Psoas muscle (tissue), 8 donors: ENCODE measurements around the gene UBE2Q1. TPM values are rescaled to one million over a fixed set of nuclear protein-coding genes. Genes with fewer than 3 reads are reported as not detected.

Experiments used
- ATAC-seq, 4 donors: fragments of 200-7000 bp; cut with Tn5 transposase; one replicate each; pipeline ENCODE4 v1.9.1; 2020; ENCODE audit warnings: moderate library complexity in 3 of 4, mild to moderate bottlenecking in 2 of 4
- DNase-seq, 2 donors: peaks; one replicate each; pipeline ENCODE4 v3.0.0-alpha.2; 2020
- H3K27ac ChIP-seq: fragments of 200-600 bp; one replicate; pipeline ENCODE4 v1.8.0; 2022
- H3K27me3 ChIP-seq, 3 donors: fragments of 200-600 bp in 1 of 3; one replicate each; pipeline versions ENCODE4 v1.6.1 to v1.8.0; 2013 to 2022; ENCODE audit warnings: low read length in 2 of 3, mild to moderate bottlenecking in 2 of 3, moderate library complexity in 1 of 3; ENCODE audit not compliant: insufficient read depth in 3 of 3
- H3K36me3 ChIP-seq, 2 donors: fragments of 200-600 bp in 1 of 2; one replicate each; pipeline versions ENCODE4 v1.6.1 to v1.8.0; 2013 to 2022; ENCODE audit warnings: low read depth in 1 of 2, mild to moderate bottlenecking in 1 of 2, moderate library complexity in 1 of 2; ENCODE audit not compliant: insufficient read depth in 1 of 2
- H3K4me1 ChIP-seq: fragments of 200-600 bp; one replicate; pipeline ENCODE4 v1.8.0; 2022
- H3K4me3 ChIP-seq: fragments of 200-600 bp; one replicate; pipeline ENCODE4 v1.8.0; 2022; ENCODE audit warnings: mild to moderate bottlenecking
- H3K9me3 ChIP-seq: fragments of 200-600 bp; one replicate; pipeline ENCODE4 v1.8.0; 2022
- WGBS, 3 donors: extraction: QIAGEN DNeasy Blood & Tissue Kit; methylation state at CpG; one replicate each; pipeline versions ENCODE4 v1.1.6 to v1.1.7; 2013; 5-methylcytosine and 5-hydroxymethylcytosine counted together
- intact Hi-C, 2 donors: fragments of 100-400 bp; cut with DNase I; formaldehyde crosslinking; loops; one replicate each; pipeline versions ENCODE4 v1.11.0 to v1.14.2; 2022
- polyA plus RNA-seq, 3 donors: library from polyadenylated mRNA; stranded (reverse); fragments of 200-250 nt; gene quantifications; one replicate each; pipeline ENCODE4 v1.2.3, GENCODE V29; 2013
- total RNA-seq, 4 donors: library from RNA; stranded (reverse); fragmentation: NEBNext Ultra II Directional in 2 of 4; extraction: Animal tissue kit (Norgen Biotek cat#: 25700) in 2 of 4; gene quantifications; one replicate each; pipeline versions ENCODE4 v1.2.1 to v1.2.4, GENCODE V29; 2021 to 2023
- TF ChIP-seq, protein P1 (sequence below): fragments of 200-600 bp; IDR thresholded peaks from one replicate; pipeline ENCODE4 v1.8.0; 2022; ENCODE audit warnings: antibody characterized with exemption
- donor health status: healthy with polysubstance abuse.
- donor health status: DM: no; HTN: no; CAD: no; lungs with moderate emphysema.
- donor health status: Bipolar disorder and iron deficiency.
- donor health status: healthy.
- donor health status: DM: yes; HTN: yes; CAD: no.
- donor health status: DM: no; HTN: no; CAD: no.
- donor health status: DM: no; HTN: no; CAD: no.
- donor health status: DM: yes; HTN: yes; CAD: no.

Gene UBE2Q1
- total and polyA plus RNA-seq, 7 donors: 34.0 to 65.5 (median 50.8) TPM

DNA sequence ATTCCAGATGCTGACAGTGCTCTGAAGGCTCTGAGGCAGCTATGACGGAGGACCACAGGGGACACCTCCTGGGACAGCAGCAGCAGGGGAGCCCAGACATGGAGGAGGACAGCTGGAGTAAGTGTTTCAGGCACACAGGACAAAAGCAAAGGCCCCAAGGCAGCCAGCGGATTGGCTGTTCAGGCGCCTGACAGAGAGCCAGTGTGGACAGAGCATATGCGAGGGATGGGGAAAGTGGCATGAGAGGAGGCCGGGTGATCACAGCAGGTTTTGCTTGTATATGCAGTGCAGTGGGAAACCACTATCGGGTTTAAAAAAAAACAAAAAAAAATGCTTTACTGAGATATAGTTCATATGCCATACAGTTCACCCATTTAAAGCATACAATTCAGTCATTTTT is 28.2 kb upstream of the UBE2Q1 start:
- WGBS, 3 donors: 90 to 93% (median 93%) methylated on average over 6 of the region's 6 CpGs
- Histone ChIP-seq H3K27ac (no peak overlapping the region), H3K4me3 (no peak overlapping the region), H3K4me1 (no peaks in the 10 kb centered on the region), H3K36me3 (peaks cover 16 to 100% of the 10 kb centered on the region in 2 donors), H3K9me3 (no peaks in the 10 kb centered on the region), H3K27me3 (no peaks in the 10 kb centered on the region)
- ATAC-seq (no peak), DNase-seq (no peak)
- intact Hi-C loops: loop anchor here in 1 of 2 donors (5.0 kb wide), 1 partner anchor 306 kb away; no protein-coding TSS in a partner anchor
- TF ChIP-seq, protein P1, sequence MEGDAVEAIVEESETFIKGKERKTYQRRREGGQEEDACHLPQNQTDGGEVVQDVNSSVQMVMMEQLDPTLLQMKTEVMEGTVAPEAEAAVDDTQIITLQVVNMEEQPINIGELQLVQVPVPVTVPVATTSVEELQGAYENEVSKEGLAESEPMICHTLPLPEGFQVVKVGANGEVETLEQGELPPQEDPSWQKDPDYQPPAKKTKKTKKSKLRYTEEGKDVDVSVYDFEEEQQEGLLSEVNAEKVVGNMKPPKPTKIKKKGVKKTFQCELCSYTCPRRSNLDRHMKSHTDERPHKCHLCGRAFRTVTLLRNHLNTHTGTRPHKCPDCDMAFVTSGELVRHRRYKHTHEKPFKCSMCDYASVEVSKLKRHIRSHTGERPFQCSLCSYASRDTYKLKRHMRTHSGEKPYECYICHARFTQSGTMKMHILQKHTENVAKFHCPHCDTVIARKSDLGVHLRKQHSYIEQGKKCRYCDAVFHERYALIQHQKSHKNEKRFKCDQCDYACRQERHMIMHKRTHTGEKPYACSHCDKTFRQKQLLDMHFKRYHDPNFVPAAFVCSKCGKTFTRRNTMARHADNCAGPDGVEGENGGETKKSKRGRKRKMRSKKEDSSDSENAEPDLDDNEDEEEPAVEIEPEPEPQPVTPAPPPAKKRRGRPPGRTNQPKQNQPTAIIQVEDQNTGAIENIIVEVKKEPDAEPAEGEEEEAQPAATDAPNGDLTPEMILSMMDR: no peak

DNA sequence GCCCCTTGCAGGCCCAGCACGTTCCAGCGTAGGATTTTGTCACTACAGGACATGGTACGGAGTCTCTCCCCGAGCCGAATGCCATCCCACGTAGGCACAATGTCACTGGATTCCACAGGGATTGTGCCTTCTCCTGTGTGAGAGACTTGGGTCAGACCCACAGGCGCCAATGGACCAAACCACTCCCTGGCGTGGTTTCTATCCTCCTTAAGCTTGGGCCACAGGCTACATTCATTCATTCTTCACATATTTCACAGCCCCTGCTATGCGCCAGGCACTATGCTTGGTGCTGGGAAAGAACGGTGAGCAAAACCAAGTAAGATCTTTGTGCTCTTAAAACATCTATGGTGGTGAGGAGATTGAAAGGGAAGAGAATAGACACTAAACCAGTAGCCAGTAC is 27.8 kb upstream of the UBE2Q1 start:
- H3K36me3 ChIP-seq: peaks cover 16 to 100% of the 10 kb centered on the region in 2 donors

DNA sequence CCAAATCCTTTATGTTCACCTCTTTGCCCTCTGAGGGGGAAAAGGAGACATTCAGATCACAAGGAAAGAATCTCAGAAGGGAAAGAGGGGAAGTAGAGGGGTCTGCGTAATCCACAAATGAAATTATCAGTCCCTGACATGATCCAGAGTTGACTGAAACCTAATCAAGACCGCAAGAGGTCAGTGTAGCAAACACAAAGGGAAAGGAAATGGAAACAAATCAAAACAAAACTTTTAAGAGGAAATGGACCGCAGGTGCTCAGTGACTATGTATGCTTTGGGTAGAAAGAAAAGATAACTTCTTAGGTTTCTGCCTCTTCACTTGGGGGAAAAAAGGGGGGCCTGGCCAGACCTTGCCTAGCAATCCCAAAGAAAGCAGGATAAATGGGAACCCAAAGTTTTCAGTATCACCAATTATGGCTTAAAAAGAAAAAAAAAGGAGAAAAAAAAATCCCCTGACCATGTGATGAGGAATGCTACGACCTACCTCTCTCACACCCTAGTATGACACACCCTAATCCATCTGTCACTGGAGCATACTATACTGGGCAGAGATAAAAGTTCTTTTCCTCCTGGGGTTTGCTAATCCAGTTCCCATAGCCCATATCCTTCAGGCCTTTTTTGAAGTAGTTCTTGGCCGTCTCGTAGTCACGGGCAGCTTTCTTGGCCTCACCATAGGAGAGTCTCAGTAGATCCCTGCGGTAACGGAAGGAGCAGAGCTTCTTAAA is 26.0 kb upstream of the UBE2Q1 start:
- ATAC-seq: no peak
- H3K9me3 ChIP-seq: no peaks in the 10 kb centered on the region
- H3K36me3 ChIP-seq: peaks cover 16 to 100% of the 10 kb centered on the region in 2 donors
- no peak for DNase-seq
- TF ChIP-seq, protein P1: no peak
- 77 to 80% (median 80%) methylated on average over 9 of the region's 9 CpGs for WGBS, 3 donors
- intact Hi-C loops: loop anchor here in 1 of 2 donors (5.0 kb wide), 1 partner anchor 303 kb away; no protein-coding TSS in a partner anchor
- H3K27ac ChIP-seq: no peak overlapping the region
- H3K27me3 ChIP-seq: no peaks in the 10 kb centered on the region
- H3K4me1 ChIP-seq: no peaks in the 10 kb centered on the region
- H3K4me3 ChIP-seq: no peak overlapping the region

More for the DNA sequence above, 27.8 kb upstream of the UBE2Q1 start:
- TF ChIP-seq, protein P1: no peak
- DNase-seq: no peak
- Histone ChIP-seq H3K27ac (no peak overlapping the region), H3K4me3 (no peak overlapping the region), H3K9me3 (no peaks in the 10 kb centered on the region), H3K4me1 (no peaks in the 10 kb centered on the region), H3K27me3 (no peaks in the 10 kb centered on the region)
- intact Hi-C loops: loop anchor here in 1 of 2 donors (5.0 kb wide), 1 partner anchor 306 kb away; no protein-coding TSS in a partner anchor
- 87 to 88% (median 88%) methylated on average over 10 of the region's 10 CpGs for WGBS, 3 donors
- ATAC-seq: no peak

DNA sequence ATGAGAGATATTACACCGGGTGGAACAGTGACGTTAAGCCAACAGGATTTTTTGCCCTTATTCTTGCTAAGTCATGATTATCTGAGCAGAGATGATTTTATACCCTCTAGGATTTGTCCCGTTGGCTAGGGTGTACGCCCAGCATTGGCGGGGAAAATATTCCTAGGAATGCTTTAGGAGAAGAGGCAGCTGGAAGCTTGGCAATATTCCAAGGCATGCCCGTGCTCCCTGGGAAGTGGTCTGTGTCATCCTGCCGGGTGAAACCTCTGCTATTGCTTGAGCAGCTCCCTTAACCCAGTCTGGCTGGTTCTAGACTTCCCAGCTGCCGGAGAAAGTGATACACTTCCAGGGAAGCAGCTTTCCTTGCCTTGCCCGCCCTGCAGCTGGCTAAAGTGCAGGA is 25.3 kb upstream of the UBE2Q1 start:
- H3K36me3 ChIP-seq: peaks cover 16 to 98% of the 10 kb centered on the region in 2 donors
- TF ChIP-seq, protein P1: no peak
- DNase-seq: no peak
- no peak for ATAC-seq
- no peaks in the 10 kb centered on the region for H3K9me3 ChIP-seq
- H3K27me3 ChIP-seq: no peaks in the 10 kb centered on the region
- intact Hi-C loops: loop anchor here in 1 of 2 donors (5.0 kb wide), 1 partner anchor 304 kb away; no protein-coding TSS in a partner anchor
- no peak overlapping the region for H3K27ac ChIP-seq
- 42 to 68% (median 50%) methylated on average over 9 of the region's 9 CpGs for WGBS, 3 donors
- H3K4me1 ChIP-seq: no peaks in the 10 kb centered on the region
- no peak overlapping the region for H3K4me3 ChIP-seq
